Activated naive CD8-positive, alpha-beta T cell (primary cell): ENCODE results near the gene MMP20.
"Not testable (repeated sequence)": the region's sequence is repeated elsewhere in the genome, so short reads cannot be mapped to it uniquely, and the experiment has no call there.

ENCODE experiments used
- H3K27ac Mint-ChIP-seq: one replicate; pipeline ENCODE4 v1.8.0; 2021; ENCODE audit warnings: mixed read lengths
- H3K27me3 Mint-ChIP-seq: one replicate; pipeline ENCODE4 v1.8.0; 2021; ENCODE audit warnings: mixed read lengths
- H3K36me3 Mint-ChIP-seq: one replicate; pipeline ENCODE4 v1.8.0; 2021; ENCODE audit warnings: mixed read lengths
- H3K4me1 Mint-ChIP-seq: one replicate; pipeline ENCODE4 v1.8.0; 2021; ENCODE audit warnings: low read depth, mixed read lengths
- H3K4me3 Mint-ChIP-seq: one replicate; pipeline ENCODE4 v1.8.0; 2021; ENCODE audit warnings: mild to moderate bottlenecking, mixed read lengths
- H3K9me3 Mint-ChIP-seq: one replicate; pipeline ENCODE4 v1.8.0; 2021; ENCODE audit warnings: low read depth, mixed read lengths

MMP20 gene

DNA sequence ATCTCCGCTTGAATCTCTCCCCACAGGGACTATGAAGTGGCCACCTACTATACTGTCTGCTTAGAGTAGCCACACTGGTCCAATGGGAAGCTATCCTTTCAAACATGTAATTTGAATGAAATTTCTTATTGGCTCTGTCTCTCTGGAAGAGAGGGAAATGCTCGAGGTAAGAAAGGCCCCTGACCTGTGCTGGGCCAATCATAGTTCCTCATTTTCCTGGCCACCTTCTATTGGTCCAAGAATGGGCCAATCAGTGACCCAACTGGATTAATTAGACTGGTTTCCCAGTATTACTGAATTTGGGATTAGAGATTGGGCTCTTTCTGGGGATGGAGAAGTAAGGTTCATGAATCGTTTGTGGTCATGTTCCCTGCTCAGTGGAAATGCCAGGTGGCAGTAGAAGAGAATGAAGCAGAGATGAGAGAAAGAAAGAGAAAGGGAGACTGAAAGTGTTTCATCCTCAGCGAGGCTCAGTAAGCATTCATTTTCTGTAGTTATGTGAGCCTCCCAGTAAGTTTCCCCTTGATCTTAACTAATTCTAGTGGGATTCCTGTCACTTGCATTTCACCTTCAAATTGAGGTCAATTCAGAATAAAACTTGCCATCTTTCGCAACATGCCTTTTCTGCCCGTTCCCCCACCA, 8.4 kb upstream of the MMP20 start:
- Mint-ChIP-seq H3K9me3 (no peaks in the 10 kb centered on the region), H3K27me3 (peaks cover 3% of the 10 kb centered on the region), H3K27ac (no peak overlapping the region), H3K4me1 (no peaks in the 10 kb centered on the region), H3K36me3 (no peaks in the 10 kb centered on the region), H3K4me3 (no peak overlapping the region)

DNA sequence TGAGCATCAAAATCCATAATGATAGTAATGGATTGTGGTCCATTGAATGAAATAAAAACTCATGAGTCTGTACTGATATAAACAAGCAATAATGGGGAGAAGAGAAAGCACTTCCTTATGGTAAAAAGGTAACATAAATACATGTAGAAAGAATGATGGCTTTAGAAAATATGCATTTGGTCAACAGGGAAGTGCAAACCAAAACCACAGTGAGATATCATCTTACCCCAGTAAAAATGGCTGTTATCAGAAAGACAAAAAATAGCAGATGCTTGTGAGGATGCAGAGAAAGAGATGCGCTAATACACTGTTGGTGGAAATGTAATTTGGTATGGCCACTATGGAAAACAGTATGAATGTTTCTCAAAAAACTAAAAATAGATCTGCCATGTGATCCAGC, 6.9 kb upstream of the MMP20 start:
- H3K4me1 Mint-ChIP-seq: no peaks in the 10 kb centered on the region
- peaks cover 3% of the 10 kb centered on the region for H3K27me3 Mint-ChIP-seq
- no peaks in the 10 kb centered on the region for H3K9me3 Mint-ChIP-seq
- H3K27ac Mint-ChIP-seq: no peak overlapping the region
- H3K4me3 Mint-ChIP-seq: no peak overlapping the region
- H3K36me3 Mint-ChIP-seq: no peaks in the 10 kb centered on the region

DNA sequence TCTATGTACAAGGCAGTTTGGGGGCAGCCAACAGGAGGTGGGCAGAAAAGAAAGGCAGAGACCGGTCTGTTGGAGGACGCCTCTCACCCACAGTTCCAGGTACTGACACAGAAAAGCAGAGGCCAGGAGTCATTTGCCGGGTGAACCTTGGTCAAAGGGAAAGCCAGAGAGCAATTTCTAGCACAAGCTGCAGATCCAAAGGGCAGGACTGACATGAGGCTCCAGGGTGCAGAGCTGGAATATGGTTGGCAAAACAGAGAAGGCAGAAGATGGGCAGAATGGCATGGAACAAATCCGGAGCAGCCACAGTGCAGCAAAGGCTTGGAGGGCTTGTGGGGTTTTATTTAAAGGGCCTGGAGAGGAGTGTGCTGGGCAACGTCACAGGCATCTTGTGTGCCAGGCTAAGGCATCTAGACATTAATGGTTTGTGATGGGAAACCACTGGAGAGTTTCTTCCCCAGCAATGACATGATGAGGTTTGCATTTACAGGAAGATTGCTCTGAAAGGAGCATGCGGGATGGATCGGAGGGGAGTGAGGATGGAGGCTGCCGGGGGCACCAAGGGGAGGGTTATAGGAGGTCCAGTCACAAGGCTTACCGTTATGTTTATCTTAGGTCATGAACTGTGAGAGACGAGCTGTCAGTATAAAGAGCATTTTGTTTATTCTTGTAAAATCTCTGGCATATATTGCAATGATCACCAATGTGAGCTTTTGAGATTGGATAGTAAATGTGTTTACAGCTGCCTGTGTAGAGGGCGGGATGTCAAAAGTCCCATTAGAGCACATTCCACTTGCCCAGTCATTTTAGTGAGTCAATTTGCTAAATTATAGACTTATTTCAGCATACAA, 5.7 kb upstream of the MMP20 start:
- no peaks in the 10 kb centered on the region for H3K9me3 Mint-ChIP-seq
- H3K36me3 Mint-ChIP-seq: no peaks in the 10 kb centered on the region
- no peak overlapping the region for H3K27ac Mint-ChIP-seq
- no peak overlapping the region for H3K4me3 Mint-ChIP-seq
- H3K4me1 Mint-ChIP-seq: no peaks in the 10 kb centered on the region
- peaks cover 3% of the 10 kb centered on the region for H3K27me3 Mint-ChIP-seq

DNA sequence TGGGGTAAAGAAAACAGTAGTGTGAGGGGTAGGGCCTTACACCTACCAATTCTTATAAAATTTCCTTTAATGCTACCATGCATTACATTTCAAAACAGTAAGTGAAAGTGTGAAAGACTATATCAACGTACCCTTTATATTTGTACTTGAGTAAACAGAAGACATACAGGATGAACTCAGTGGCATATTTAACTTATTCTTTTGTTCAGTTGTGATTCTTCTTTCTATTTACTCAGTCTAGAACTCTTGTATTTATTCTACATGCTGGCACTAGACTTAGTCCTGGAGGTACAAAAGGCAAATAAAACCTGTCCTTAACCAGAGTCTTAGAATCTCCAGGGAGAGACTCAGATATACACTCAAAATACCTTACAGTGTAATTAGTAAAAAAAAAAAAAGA, 4.8 kb upstream of the MMP20 start:
- not testable (repeated sequence) for H3K9me3 Mint-ChIP-seq, H3K4me3 Mint-ChIP-seq, H3K36me3 Mint-ChIP-seq, H3K27ac Mint-ChIP-seq, H3K27me3 Mint-ChIP-seq, H3K4me1 Mint-ChIP-seq

DNA sequence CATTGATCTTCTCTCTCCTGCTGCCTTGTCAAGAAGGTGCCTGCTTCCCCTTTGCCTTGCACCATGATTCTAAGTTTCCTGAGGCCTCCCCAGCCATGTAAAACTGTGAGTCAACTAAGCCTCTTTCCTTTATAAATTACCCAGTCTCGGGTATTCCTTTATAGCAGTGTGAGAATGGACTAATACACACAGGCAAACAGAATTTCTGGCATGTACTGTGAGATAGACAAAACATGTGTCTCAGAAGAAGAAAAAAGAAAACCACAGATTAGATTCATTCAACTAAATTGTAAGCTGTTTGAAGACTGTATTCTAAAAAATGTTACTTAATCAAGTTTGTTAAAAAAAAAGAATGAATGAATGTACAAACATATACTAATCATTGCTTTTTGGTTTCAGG, 1.5 kb upstream of the MMP20 start:
- no peaks in the 10 kb centered on the region for H3K9me3 Mint-ChIP-seq
- no peaks in the 10 kb centered on the region for H3K4me1 Mint-ChIP-seq
- H3K36me3 Mint-ChIP-seq: no peaks in the 10 kb centered on the region
- no peak overlapping the region for H3K4me3 Mint-ChIP-seq
- H3K27me3 Mint-ChIP-seq: peaks cover 6% of the 10 kb centered on the region
- H3K27ac Mint-ChIP-seq: no peak overlapping the region

DNA sequence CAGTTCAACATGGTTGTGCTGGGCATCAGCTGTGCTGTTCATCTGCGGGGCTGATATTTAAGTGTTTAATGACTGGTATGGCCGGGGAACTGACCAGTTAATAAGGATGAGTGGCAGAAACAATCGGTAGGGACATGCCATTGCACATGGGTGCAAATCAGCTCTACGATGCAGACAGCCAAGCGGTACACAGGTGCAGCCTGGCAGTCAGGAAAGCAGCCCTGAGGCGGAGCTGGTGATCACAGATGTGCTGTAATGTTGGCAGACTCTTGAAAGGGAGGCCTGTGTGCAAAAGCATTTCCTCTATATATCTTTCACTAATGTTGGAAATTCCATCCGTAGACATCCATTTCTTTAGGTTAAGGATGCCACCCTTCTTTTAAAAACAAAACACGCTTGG, 1.1 kb downstream of the MMP20 start:
- H3K9me3 Mint-ChIP-seq: no peaks in the 10 kb centered on the region
- no peak overlapping the region for H3K27ac Mint-ChIP-seq
- H3K27me3 Mint-ChIP-seq: peaks cover 6% of the 10 kb centered on the region
- H3K36me3 Mint-ChIP-seq: no peaks in the 10 kb centered on the region
- no peak overlapping the region for H3K4me3 Mint-ChIP-seq
- no peaks in the 10 kb centered on the region for H3K4me1 Mint-ChIP-seq

DNA sequence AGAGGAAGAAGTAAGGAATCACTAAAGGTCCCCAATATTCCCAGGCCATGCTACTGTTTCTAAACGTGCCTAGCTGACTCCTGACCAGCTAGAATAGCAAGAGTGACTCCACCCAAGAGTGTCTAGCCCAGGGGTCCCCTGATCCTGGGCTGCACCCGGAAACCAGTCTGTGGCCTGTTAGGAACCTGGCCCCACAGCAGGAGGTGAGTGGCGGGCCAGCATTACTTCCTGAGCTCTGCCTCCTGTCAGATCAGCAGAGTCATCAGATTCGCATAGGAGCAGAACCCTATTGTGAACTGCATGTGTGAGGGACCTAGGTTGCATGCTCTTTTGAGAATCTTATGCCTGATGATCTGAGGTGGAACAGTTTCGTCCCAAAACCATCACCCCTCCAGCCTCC, 2.0 kb downstream of the MMP20 start:
- Mint-ChIP-seq H3K4me3 (no peak overlapping the region), H3K4me1 (no peaks in the 10 kb centered on the region), H3K27ac (no peak overlapping the region), H3K9me3 (no peaks in the 10 kb centered on the region), H3K27me3 (peaks cover 6% of the 10 kb centered on the region), H3K36me3 (no peaks in the 10 kb centered on the region)

DNA sequence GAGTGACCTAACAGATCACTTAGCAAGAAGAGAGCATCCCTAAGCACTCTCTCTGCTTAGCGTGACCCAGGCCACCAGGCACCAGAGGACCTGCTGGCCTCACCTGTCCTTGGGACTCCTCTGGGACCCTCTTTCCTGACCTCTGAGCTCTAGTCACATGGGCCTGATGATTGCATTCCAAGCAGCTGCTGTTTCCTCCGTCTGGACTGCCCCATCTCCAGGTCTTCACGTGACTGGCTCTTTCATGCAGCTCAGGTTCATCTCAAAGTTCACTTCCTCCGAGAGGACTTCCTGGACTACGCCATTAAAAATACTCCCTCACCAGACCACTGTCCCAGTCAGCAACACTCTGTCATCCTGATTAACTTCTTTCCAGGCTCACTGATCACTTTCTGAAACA, 2.9 kb downstream of the MMP20 start:
- no peak overlapping the region for H3K27ac Mint-ChIP-seq
- H3K36me3 Mint-ChIP-seq: no peaks in the 10 kb centered on the region

DNA sequence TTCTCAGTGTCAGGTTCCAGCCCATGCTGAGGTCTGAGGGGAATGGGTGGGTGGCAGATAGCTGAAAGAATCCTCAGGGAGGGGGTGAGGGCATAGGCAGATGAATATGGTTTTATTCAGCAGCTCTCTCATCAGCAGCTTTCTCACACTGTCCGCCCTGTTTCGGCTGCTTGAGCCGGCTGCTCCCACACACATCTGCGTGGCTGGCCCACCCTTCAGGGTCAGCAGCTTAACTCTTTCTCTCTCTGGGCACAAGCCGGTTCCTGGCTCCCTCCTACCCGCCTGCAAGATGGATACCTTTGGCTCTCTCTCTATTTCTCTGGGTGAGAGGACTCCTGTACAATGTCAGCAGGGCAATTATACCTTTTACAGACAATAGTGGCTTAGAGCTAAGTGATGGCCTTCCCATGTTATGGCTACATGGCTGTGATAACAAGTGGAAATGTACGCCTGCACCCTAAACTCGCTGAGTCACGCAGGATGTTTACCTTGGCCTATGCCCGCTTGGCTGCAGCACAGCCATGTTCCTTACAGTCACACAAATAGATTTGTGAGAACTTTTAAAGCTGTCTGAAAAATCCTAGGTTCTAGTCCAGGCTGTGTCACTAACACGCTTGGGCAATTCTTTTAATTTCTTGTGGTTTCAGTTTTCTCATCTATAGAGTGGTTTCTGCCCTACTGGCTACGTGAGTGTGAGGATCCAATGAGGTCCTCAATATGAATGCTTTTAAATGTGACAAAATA, 4.1 kb downstream of the MMP20 start:
- no peak overlapping the region for H3K4me3 Mint-ChIP-seq
- H3K36me3 Mint-ChIP-seq: no peaks in the 10 kb centered on the region
- no peaks in the 10 kb centered on the region for H3K4me1 Mint-ChIP-seq
- H3K27ac Mint-ChIP-seq: no peak overlapping the region
- peaks cover 6% of the 10 kb centered on the region for H3K27me3 Mint-ChIP-seq
- H3K9me3 Mint-ChIP-seq: no peaks in the 10 kb centered on the region

More for the DNA sequence above, 2.9 kb downstream of the MMP20 start:
- H3K9me3 Mint-ChIP-seq: no peaks in the 10 kb centered on the region
- peaks cover 6% of the 10 kb centered on the region for H3K27me3 Mint-ChIP-seq
- H3K4me3 Mint-ChIP-seq: no peak overlapping the region
- no peaks in the 10 kb centered on the region for H3K4me1 Mint-ChIP-seq

DNA sequence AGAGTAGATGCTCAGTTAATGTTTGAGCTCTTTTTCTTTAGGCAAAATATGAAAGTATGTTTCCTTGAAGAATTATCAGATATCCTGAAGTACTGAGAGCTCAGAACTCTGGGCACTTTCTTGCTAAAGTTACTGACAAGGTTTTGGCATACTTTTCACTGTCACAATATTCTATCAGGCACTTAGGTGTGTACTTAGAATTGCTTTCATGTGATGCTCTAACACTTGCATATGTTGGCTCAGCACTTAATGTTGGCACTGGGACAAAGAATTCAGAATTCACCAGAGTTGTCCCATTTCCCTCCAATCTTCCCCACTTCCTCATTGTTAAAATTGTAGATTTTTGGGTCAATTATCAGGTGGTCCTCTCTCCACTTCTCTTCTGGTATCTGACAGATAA, 5.0 kb downstream of the MMP20 start:
- H3K27ac Mint-ChIP-seq: no peak overlapping the region
- H3K27me3 Mint-ChIP-seq: peaks cover 2% of the 10 kb centered on the region

DNA sequence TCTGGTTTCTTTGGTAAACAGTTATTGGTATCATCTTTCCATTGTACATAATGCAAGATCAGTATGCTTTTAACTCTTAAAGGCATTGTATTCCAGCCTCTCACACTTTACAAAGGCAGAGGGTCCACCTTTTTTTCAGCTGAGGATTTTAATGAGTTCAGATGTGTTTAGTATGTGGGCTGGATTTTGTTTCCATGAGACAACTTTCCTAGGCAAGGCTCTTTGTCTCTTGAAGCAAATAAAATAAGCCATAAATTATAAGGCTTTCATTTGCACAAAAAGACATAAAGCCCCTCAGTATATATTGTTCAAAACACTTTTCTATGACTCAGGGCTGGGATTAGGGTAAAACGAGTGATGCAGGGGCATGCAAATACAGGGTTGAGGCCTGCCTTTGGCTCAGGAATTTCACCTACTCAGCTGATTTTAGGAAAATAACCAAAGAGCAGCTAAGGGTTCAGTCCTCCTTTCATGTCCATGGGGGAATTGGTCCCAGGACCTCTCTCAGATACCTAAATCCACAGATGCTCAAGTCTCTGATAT, 7.6 kb downstream of the MMP20 start:
- Mint-ChIP-seq H3K9me3 (no peaks in the 10 kb centered on the region), H3K4me3 (no peak overlapping the region), H3K36me3 (no peaks in the 10 kb centered on the region), H3K4me1 (no peaks in the 10 kb centered on the region), H3K27ac (no peak overlapping the region), H3K27me3 (no peaks in the 10 kb centered on the region)

More for the DNA sequence above, 5.0 kb downstream of the MMP20 start:
- Mint-ChIP-seq H3K36me3 (no peaks in the 10 kb centered on the region), H3K4me1 (no peaks in the 10 kb centered on the region), H3K4me3 (no peak overlapping the region), H3K9me3 (no peaks in the 10 kb centered on the region)

DNA sequence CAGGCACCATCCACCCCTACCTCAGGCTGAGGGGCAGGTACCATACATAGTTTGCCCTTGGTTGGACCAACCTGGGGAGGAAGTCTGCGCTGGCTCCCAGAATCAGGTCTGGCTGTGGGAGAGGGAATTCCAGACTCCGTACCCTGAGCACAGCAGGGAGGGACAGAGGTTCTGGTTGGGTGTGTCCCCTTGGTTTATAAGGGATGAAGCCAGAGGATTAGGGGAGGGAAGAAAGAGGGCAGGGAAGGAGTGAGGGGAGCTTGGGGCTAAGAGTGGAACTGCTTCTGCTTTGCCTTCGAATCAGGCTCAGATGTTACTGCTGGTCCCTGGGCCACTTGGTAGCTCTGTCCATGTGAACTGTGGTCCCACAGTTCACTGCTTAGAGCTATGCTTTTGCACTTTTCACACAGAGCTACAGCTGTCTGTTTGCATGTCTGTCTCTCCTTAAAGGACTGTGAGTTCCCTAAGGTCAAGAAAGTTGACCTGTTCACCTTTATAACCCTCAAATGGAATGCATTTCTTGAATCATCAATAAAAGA, 9.2 kb downstream of the MMP20 start:
- H3K4me3 Mint-ChIP-seq: no peak overlapping the region
- H3K36me3 Mint-ChIP-seq: no peaks in the 10 kb centered on the region
- H3K27me3 Mint-ChIP-seq: no peaks in the 10 kb centered on the region
- H3K27ac Mint-ChIP-seq: no peak overlapping the region
- no peaks in the 10 kb centered on the region for H3K4me1 Mint-ChIP-seq
- H3K9me3 Mint-ChIP-seq: no peaks in the 10 kb centered on the region

DNA sequence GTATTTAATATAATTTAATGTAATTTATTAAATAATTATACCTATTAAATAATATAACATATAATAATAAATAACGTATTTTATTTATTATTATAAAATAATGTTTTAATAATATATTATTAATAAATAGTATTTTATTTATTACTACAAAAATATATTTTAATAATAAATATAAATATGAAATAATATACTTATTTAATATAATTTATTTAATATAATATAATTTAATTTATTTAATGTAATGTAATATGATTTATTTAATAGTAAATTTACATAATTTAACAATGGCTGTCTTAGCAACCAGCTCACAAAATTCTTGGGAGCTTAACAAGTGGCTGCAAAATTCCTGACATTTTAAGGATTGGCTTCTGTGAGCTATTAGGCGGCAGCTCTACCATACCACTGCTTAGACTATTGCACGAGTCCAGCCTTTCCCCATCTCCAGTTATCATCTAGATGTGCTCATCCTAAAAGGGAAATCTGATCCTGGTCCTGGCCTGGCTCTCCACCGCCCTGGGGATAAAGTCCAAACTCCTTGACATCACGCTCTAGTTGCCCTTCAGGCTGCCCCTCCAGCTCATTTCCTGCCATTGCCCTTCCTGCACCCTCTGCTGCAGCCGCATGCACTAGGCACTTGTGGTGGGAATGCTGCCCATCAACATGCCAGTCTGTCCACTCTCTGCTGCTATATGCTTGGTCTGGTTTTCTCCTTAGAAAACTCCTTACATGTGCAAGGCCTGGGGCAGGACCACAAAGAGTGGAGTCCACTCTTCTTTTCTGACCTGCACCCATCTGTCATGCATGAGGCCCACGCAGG, 9.8 kb downstream of the MMP20 start:
- Mint-ChIP-seq H3K27ac (no peak overlapping the region), H3K4me1 (no peaks in the 10 kb centered on the region), H3K4me3 (no peak overlapping the region)

DNA sequence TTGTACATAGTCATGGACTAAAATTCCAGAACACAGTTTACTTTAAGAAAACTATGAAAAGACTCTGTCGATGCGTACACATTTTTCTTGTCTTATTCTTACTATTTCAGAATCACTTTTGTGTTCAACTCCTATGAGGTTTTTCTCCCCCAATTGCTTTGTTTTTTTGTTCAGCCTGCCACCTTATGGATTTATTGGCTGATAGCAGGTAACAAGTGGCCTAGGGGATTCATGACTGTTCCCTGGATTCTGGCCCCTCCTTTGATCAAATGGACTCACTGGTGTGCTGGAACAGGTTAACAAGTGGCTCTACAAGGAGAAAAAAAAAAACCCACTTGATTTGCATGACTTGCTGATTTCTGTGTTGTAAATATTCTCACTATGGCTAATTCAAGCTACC, 10.6 kb downstream of the MMP20 start:
- Mint-ChIP-seq H3K36me3 (no peaks in the 10 kb centered on the region), H3K9me3 (no peaks in the 10 kb centered on the region), H3K4me1 (no peaks in the 10 kb centered on the region), H3K27me3 (no peaks in the 10 kb centered on the region), H3K27ac (no peak overlapping the region), H3K4me3 (no peak overlapping the region)

More for the DNA sequence above, 9.8 kb downstream of the MMP20 start:
- Mint-ChIP-seq H3K9me3 (no peaks in the 10 kb centered on the region), H3K27me3 (no peaks in the 10 kb centered on the region), H3K36me3 (no peaks in the 10 kb centered on the region)
